Kidney (tissue), 14 donors: ENCODE results near the gene ARF1. TPM values are rescaled to one million over a fixed set of nuclear protein-coding genes. Genes with fewer than 3 reads are reported as not detected.

Experiments used
- DNase-seq, 5 donors: peaks; one replicate each; pipeline ENCODE4 v3.0.0-alpha.2; 2013 to 2020
- FAIRE-seq: peaks from 2 replicates; lab custom pipeline; 2012; peaks lifted over from hg19 to GRCh38; lab: Jason Lieb, UNC
- H3K27ac ChIP-seq, 2 donors: one replicate each; pipeline ENCODE4 v1.7.0; 2013; ENCODE audit warnings: low read depth in 2 of 2, low read length in 2 of 2, inconsistent platforms in 1 of 2
- H3K27me3 ChIP-seq: one replicate; pipeline ENCODE4 v1.7.1; 2013; ENCODE audit warnings: low read length, inconsistent platforms; ENCODE audit not compliant: control insufficient read depth, insufficient read depth
- H3K36me3 ChIP-seq, 3 donors: one replicate each; pipeline versions ENCODE4 v1.7.0 to v1.7.1; 2013; ENCODE audit warnings: low read length in 3 of 3, control low read depth in 1 of 3, inconsistent platforms in 1 of 3; ENCODE audit not compliant: insufficient read depth in 3 of 3, control insufficient read depth in 2 of 3
- H3K4me1 ChIP-seq, 3 donors: one replicate each; pipeline versions ENCODE4 v1.7.0 to v1.7.1; 2013; ENCODE audit warnings: low read length in 3 of 3, inconsistent platforms in 1 of 3, low read depth in 1 of 3; ENCODE audit not compliant: control insufficient read depth in 2 of 3, insufficient read depth in 2 of 3
- H3K4me3 ChIP-seq, 3 donors: one replicate each; pipeline versions ENCODE4 v1.7.0 to v1.8.1; 2013; ENCODE audit warnings: low read length in 3 of 3, control low read depth in 1 of 3, inconsistent platforms in 1 of 3
- H3K9ac ChIP-seq, 3 donors: one replicate each; pipeline versions ENCODE4 v1.7.0 to v1.7.1; 2013; ENCODE audit warnings: low read length in 3 of 3, control low read depth in 1 of 3, inconsistent platforms in 1 of 3
- H3K9me3 ChIP-seq, 3 donors: one replicate each; pipeline versions ENCODE4 v1.7.0 to v1.7.1; 2013; ENCODE audit warnings: low read length in 3 of 3, control low read depth in 1 of 3, inconsistent platforms in 1 of 3; ENCODE audit not compliant: control insufficient read depth in 2 of 3, insufficient read depth in 1 of 3
- CTCF ChIP-seq: IDR thresholded peaks from 3 replicates; pipeline ENCODE4 v1.5.1; 2012; ENCODE audit warnings: mild to moderate bottlenecking, moderate library complexity, borderline replicate concordance; ENCODE audit not compliant: insufficient read depth; ENCODE audit errors: extremely low read depth
- intact Hi-C: fragments of 100-400 bp; cut with DNase I; formaldehyde crosslinking; loops from one replicate; pipeline ENCODE4 v1.11.1; 2022
- polyA plus RNA-seq: library from polyadenylated mRNA; stranded (reverse); fragments of 350-450 nt; fragmentation: Illumina TruSeq; extraction: RNeasy Lipid Tissue Mini Kit (QIAGEN cat#74804); gene quantifications from one replicate; pipeline ENCODE4 v1.2.3, GENCODE V29; 2014; ENCODE audit warnings: low read depth, low replicate concordance; ENCODE audit not compliant: insufficient read depth
- total RNA-seq: library from RNA; stranded (reverse); fragmentation: NEBNext Ultra II Directional; extraction: Animal tissue kit (Norgen Biotek cat#: 25700); gene quantifications from one replicate; pipeline ENCODE4 v1.2.1, GENCODE V29; 2021
- donor health status: control.
- donor health status: control.
- donor health status: control.
- donor health status: control.
- donor health status: control.
- donor health status: DM: yes; HTN: yes; CAD: no.
- donor health status: Normal renal cell carcinoma (clear cell type).

Gene ARF1
- total and polyA plus RNA-seq, 2 donors from 2014 or later = 383 to 398 TPM

GRCh38 chr1:228039986-228040385, 42.5 kb upstream of the ARF1 start:
- H3K4me1 ChIP-seq = no peaks in the 10 kb centered on the region
- no peaks in the 10 kb centered on the region for H3K27me3 ChIP-seq
- H3K9ac ChIP-seq = no peak overlapping the region
- FAIRE-seq (no peak), DNase-seq (peak in 1 of 5 donors; percentile 7)
- H3K9me3 ChIP-seq = peaks cover 0 to 1% (median 0%) of the 10 kb centered on the region in 3 donors
- no peak overlapping the region for H3K27ac ChIP-seq
- no peak for TF ChIP-seq CTCF
- intact Hi-C loops = no loop called here
- H3K4me3 ChIP-seq = no peak overlapping the region
- H3K36me3 ChIP-seq = no peaks in the 10 kb centered on the region

GRCh38 chr1:228041316-228041715, 41.2 kb upstream of the ARF1 start:
- H3K9ac ChIP-seq = no peak overlapping the region
- H3K36me3 ChIP-seq = no peaks in the 10 kb centered on the region
- FAIRE-seq (no peak), DNase-seq (no peak)
- H3K4me1 ChIP-seq = no peaks in the 10 kb centered on the region
- intact Hi-C loops = no loop called here
- no peak for TF ChIP-seq CTCF
- peaks cover 0 to 1% (median 0%) of the 10 kb centered on the region in 3 donors for H3K9me3 ChIP-seq
- H3K27ac ChIP-seq = no peak overlapping the region
- no peaks in the 10 kb centered on the region for H3K27me3 ChIP-seq
- no peak overlapping the region for H3K4me3 ChIP-seq

- H3K27ac ChIP-seq = no peak overlapping the region
- H3K27me3 ChIP-seq = no peaks in the 10 kb centered on the region
- no peak overlapping the region for H3K4me3 ChIP-seq
- DNase-seq (no peak), FAIRE-seq (no peak)
- intact Hi-C loops = no loop called here
- peaks cover 0 to 1% (median 0%) of the 10 kb centered on the region in 3 donors for H3K9me3 ChIP-seq
- H3K9ac ChIP-seq = no peak overlapping the region
- no peak for TF ChIP-seq CTCF
- H3K4me1 ChIP-seq = no peaks in the 10 kb centered on the region
- no peaks in the 10 kb centered on the region for H3K36me3 ChIP-seq
Observed at GRCh38 chr1:228042508-228042907, 40.0 kb upstream of the ARF1 start.

GRCh38 chr1:228043281-228043848, 39.1 kb upstream of the ARF1 start:
- H3K4me1 ChIP-seq = no peaks in the 10 kb centered on the region
- H3K27ac ChIP-seq = no peak overlapping the region
- H3K27me3 ChIP-seq = no peaks in the 10 kb centered on the region
- DNase-seq (peak in 1 of 5 donors; percentile 10), FAIRE-seq (no peak)
- H3K9ac ChIP-seq = no peak overlapping the region
- intact Hi-C loops = no loop called here
- TF ChIP-seq CTCF = no peak
- no peak overlapping the region for H3K4me3 ChIP-seq
- H3K36me3 ChIP-seq = no peaks in the 10 kb centered on the region
- peaks cover 0 to 1% (median 0%) of the 10 kb centered on the region in 3 donors for H3K9me3 ChIP-seq
